Measurements from ENCODE around the gene CARS2. TPM values are rescaled to one million over a fixed set of nuclear protein-coding genes. Genes with fewer than 3 reads are reported as not detected.

The CARS2 gene
- total and polyA plus RNA-seq, 2 experiments from 2014 or later: 39.0 to 53.5 TPM

DNA sequence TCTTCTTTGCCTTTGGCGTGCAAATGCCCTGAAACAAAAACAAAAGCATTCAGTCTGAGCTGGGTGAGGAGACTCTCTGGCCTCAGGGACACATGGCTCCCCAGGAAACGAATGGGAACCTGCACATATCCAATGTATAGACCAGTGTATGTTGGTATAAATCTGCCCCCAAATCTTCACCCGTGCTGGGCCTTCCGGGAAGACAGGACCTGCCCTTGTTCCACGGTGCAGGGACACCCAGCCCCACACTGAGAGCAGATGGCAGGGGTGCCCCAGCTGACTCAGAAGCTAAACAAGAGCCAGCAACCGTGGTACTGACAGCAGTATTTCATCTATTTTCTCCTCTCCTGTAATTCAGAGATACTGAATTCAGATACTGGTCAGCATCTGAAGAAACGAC lies 42.4 kb downstream of the CARS2 start:
- Histone ChIP-seq H3K4me1 (ENCODE audit: insufficient read depth) (no peaks in the 10 kb centered on the region), H3K36me3 (ENCODE audit: insufficient read depth) (peaks cover 26% of the 10 kb centered on the region), H2AFZ (no peak overlapping the region), H3K27me3 (ENCODE audit: insufficient read depth) (no peaks in the 10 kb centered on the region), H3F3A (replicated peaks; ENCODE audit: low read depth) (no peaks in the 10 kb centered on the region), H3K4me2 (no peak overlapping the region), H3K27ac (ENCODE audit: low read depth) (no peak overlapping the region), H3K9me2 (ENCODE audit: insufficient read depth) (no peaks in the 10 kb centered on the region), H3K4me3 (no peak overlapping the region), H4K20me1 (replicated peaks; ENCODE audit: insufficient read depth) (no peaks in the 10 kb centered on the region), H3K79me2 (replicated peaks; ENCODE audit: insufficient read depth) (no peaks in the 10 kb centered on the region)
- Mint-ChIP-seq H3K27me3 (ENCODE audit: insufficient read depth, low read depth, poor library complexity) (peaks cover 5% of the 10 kb centered on the region), H3K9me3 (peaks cover 42% of the 10 kb centered on the region), H3K4me3 (no peak overlapping the region), H3K36me3 (ENCODE audit: low read depth) (peaks cover 92% of the 10 kb centered on the region), H3K27ac (no peak overlapping the region), H3K4me1 (peaks cover 10% of the 10 kb centered on the region; the same call in 1 of the 3 replicates)
- DNase-seq (ENCODE audit: low spot score): no peak
- TF ChIP-seq POLR2AphosphoS5 (IDR thresholded peaks at IDR 0.05; ENCODE audit: low read depth) (no peak), NANOG (IDR thresholded peaks at IDR 0.05; ENCODE audit: borderline replicate concordance) (no peak)
- TF ChIP-seq, protein P1, sequence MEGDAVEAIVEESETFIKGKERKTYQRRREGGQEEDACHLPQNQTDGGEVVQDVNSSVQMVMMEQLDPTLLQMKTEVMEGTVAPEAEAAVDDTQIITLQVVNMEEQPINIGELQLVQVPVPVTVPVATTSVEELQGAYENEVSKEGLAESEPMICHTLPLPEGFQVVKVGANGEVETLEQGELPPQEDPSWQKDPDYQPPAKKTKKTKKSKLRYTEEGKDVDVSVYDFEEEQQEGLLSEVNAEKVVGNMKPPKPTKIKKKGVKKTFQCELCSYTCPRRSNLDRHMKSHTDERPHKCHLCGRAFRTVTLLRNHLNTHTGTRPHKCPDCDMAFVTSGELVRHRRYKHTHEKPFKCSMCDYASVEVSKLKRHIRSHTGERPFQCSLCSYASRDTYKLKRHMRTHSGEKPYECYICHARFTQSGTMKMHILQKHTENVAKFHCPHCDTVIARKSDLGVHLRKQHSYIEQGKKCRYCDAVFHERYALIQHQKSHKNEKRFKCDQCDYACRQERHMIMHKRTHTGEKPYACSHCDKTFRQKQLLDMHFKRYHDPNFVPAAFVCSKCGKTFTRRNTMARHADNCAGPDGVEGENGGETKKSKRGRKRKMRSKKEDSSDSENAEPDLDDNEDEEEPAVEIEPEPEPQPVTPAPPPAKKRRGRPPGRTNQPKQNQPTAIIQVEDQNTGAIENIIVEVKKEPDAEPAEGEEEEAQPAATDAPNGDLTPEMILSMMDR (conservative IDR thresholded peaks at IDR 0.05; ENCODE audit: low read depth in 2 of 2): no peak
- TF ChIP-seq, protein P2, sequence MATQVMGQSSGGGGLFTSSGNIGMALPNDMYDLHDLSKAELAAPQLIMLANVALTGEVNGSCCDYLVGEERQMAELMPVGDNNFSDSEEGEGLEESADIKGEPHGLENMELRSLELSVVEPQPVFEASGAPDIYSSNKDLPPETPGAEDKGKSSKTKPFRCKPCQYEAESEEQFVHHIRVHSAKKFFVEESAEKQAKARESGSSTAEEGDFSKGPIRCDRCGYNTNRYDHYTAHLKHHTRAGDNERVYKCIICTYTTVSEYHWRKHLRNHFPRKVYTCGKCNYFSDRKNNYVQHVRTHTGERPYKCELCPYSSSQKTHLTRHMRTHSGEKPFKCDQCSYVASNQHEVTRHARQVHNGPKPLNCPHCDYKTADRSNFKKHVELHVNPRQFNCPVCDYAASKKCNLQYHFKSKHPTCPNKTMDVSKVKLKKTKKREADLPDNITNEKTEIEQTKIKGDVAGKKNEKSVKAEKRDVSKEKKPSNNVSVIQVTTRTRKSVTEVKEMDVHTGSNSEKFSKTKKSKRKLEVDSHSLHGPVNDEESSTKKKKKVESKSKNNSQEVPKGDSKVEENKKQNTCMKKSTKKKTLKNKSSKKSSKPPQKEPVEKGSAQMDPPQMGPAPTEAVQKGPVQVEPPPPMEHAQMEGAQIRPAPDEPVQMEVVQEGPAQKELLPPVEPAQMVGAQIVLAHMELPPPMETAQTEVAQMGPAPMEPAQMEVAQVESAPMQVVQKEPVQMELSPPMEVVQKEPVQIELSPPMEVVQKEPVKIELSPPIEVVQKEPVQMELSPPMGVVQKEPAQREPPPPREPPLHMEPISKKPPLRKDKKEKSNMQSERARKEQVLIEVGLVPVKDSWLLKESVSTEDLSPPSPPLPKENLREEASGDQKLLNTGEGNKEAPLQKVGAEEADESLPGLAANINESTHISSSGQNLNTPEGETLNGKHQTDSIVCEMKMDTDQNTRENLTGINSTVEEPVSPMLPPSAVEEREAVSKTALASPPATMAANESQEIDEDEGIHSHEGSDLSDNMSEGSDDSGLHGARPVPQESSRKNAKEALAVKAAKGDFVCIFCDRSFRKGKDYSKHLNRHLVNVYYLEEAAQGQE (IDR thresholded peaks at IDR 0.05; ENCODE audit: unreplicated experiment): no peak
- no peak for ATAC-seq

DNA sequence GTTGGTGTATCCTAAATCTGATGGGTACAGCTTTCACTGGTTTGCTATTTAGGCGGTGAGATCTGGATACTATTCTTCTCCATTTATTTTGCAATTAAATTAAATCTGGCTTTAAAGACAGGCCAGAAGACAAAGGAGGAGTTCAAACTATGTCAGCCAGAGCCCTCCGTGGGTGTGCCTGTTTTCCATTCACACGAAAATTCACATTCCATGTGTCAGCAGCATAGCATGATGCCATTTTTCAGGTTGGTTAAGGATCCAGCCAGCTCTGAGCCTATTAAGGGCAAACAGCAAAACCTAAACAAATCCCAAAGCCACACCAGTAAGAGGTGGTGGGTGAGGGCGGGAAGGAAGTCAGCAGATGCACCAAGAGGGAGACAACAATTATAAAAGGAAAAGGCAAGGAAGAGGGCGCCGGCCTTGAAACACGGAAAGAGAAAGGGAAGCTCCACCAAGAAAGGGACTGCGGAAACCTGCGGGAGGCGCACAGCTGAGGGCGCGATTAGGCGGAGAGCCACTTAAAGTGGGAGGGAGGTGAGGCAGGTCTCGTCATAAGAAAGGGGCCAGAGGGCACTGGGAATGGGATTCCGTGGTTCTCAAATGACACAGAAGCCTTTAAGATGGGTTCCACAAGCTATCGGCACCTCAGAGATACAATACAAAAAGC lies 43.0 kb downstream of the CARS2 start:
- no peaks in the 10 kb centered on the region for H3F3A ChIP-seq (replicated peaks; ENCODE audit: low read depth)
- H3K36me3 ChIP-seq (ENCODE audit: insufficient read depth): peaks cover 27% of the 10 kb centered on the region
- Mint-ChIP-seq H3K36me3 (ENCODE audit: low read depth) (peaks cover 92% of the 10 kb centered on the region), H3K27me3 (ENCODE audit: insufficient read depth, low read depth, poor library complexity) (peaks cover 5% of the 10 kb centered on the region), H3K9me3 (peaks cover 42% of the 10 kb centered on the region), H3K27ac (0 out of 2 replicates have a peak overlapping the region, but pooled peaks have one; percentile 23), H3K4me1 (peaks cover 8% of the 10 kb centered on the region; the same call in 1 of the 3 replicates), H3K4me3 (no peak overlapping the region)
- no peak overlapping the region for H3K4me2 ChIP-seq
- no peak overlapping the region for H2AFZ ChIP-seq
- no peak overlapping the region for H3K4me3 ChIP-seq
- H3K27me3 ChIP-seq (ENCODE audit: insufficient read depth): no peaks in the 10 kb centered on the region
- TF ChIP-seq EZH2phosphoT487 (IDR thresholded peaks at IDR 0.05; ENCODE audit: unreplicated experiment) (no peak), NANOG (IDR thresholded peaks at IDR 0.05; ENCODE audit: borderline replicate concordance) (no peak), EZH2 (IDR thresholded peaks at IDR 0.05; ENCODE audit: low read depth, unreplicated experiment) (no peak), ZNF114 (CRISPR knock-in tag; IDR thresholded peaks at IDR 0.05) (no peak)
- TF ChIP-seq, protein P1 (conservative IDR thresholded peaks at IDR 0.05; ENCODE audit: low read depth in 2 of 2): 0 out of 4 replicates have a peak, but pooled peaks of 1 of the 2 experiments have one; percentile 8
- H3K4me1 ChIP-seq (ENCODE audit: insufficient read depth): no peaks in the 10 kb centered on the region
- no peaks in the 10 kb centered on the region for H3K79me2 ChIP-seq (replicated peaks; ENCODE audit: insufficient read depth)
- no peaks in the 10 kb centered on the region for H3K9me2 ChIP-seq (ENCODE audit: insufficient read depth)
- ATAC-seq: peak; percentile 50; the same call in 2 of the 3 replicates
- H4K20me1 ChIP-seq (replicated peaks; ENCODE audit: insufficient read depth): no peaks in the 10 kb centered on the region
- H3K27ac ChIP-seq (ENCODE audit: low read depth): no peak overlapping the region
- DNase-seq (ENCODE audit: low spot score): peak; percentile 42

Data from GM23338 (cell line).